DND-41 (cell line): ENCODE measurements around the gene PAM.

Source experiments
- EZH2 ChIP-seq: IDR thresholded peaks from 3 replicates; pipeline ENCODE4 v1.6.1; 2012; ENCODE audit warnings: borderline replicate concordance, low read depth, mild to moderate bottlenecking, moderate library complexity, low read length, inconsistent platforms; ENCODE audit not compliant: severe bottlenecking
- TF ChIP-seq, protein P1 (sequence below): IDR thresholded peaks from 2 replicates; pipeline ENCODE4 v1.5.1; 2012; ENCODE audit warnings: borderline replicate concordance, low read length, moderate library complexity, mild to moderate bottlenecking; ENCODE audit not compliant: poor library complexity, severe bottlenecking; ENCODE audit errors: extremely low read depth

GRCh38 chr5:102843997-102844396 lies 88.9 kb downstream of the PAM start:
- TF ChIP-seq, protein P1, sequence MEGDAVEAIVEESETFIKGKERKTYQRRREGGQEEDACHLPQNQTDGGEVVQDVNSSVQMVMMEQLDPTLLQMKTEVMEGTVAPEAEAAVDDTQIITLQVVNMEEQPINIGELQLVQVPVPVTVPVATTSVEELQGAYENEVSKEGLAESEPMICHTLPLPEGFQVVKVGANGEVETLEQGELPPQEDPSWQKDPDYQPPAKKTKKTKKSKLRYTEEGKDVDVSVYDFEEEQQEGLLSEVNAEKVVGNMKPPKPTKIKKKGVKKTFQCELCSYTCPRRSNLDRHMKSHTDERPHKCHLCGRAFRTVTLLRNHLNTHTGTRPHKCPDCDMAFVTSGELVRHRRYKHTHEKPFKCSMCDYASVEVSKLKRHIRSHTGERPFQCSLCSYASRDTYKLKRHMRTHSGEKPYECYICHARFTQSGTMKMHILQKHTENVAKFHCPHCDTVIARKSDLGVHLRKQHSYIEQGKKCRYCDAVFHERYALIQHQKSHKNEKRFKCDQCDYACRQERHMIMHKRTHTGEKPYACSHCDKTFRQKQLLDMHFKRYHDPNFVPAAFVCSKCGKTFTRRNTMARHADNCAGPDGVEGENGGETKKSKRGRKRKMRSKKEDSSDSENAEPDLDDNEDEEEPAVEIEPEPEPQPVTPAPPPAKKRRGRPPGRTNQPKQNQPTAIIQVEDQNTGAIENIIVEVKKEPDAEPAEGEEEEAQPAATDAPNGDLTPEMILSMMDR, result no peak
- TF ChIP-seq EZH2, result no peak
